Activated CD4-positive, alpha-beta memory T cell treated with anti-CD3 and anti-CD28 coated beads for 36 hours (primary cell): ENCODE measurements around the gene ONECUT3. TPM values are rescaled to one million over a fixed set of nuclear protein-coding genes. Genes with fewer than 3 reads are reported as not detected.
A peak's percentile ranks its signal among the peaks of the same experiment; 100 is the strongest.

ENCODE experiments used
- CTCF ChIA-PET: fragments of 350-600 bp; sonication (Branson Sonifier 250); formaldehyde crosslinking; loops from one replicate; lab custom pipeline; 2021; ENCODE audit warnings: antibody characterized with exemption, inconsistent platforms; lab: Charles Lee
- POLR2A ChIA-PET: fragments of 350-600 bp; sonication (Branson Sonifier 250); formaldehyde crosslinking; loops from one replicate; lab custom pipeline; 2021; ENCODE audit warnings: antibody characterized with exemption; lab: Charles Lee
- DNase-seq: peaks from one replicate; pipeline ENCODE4 v3.0.0-alpha.2; 2020
- H3K27ac Mint-ChIP-seq: one replicate; pipeline ENCODE4 v1.8.0; 2021; ENCODE audit warnings: mixed read lengths
- H3K27me3 Mint-ChIP-seq: one replicate; pipeline ENCODE4 v1.8.0; 2021; ENCODE audit warnings: mixed read lengths
- H3K36me3 Mint-ChIP-seq: one replicate; pipeline ENCODE4 v1.8.0; 2021; ENCODE audit warnings: mixed read lengths
- H3K4me1 Mint-ChIP-seq: one replicate; pipeline ENCODE4 v1.8.0; 2021; ENCODE audit warnings: low read depth, mixed read lengths
- H3K4me3 Mint-ChIP-seq: one replicate; pipeline ENCODE4 v1.8.0; 2021; ENCODE audit warnings: mild to moderate bottlenecking, mixed read lengths
- H3K9me3 Mint-ChIP-seq: one replicate; pipeline ENCODE4 v1.8.0; 2021; ENCODE audit warnings: mixed read lengths
- intact Hi-C: fragments of 100-400 bp; cut with micrococcal nuclease; formaldehyde crosslinking; loops from one replicate; pipeline ENCODE4 v1.15.1; 2023
- total RNA-seq, 2 experiments: library from RNA; stranded (reverse); gene quantifications; one replicate each; pipeline ENCODE4 v1.2.3, GENCODE V29; 2021

ONECUT3 gene
- total RNA-seq, 2 experiments from 2014 or later: not detected

DNA sequence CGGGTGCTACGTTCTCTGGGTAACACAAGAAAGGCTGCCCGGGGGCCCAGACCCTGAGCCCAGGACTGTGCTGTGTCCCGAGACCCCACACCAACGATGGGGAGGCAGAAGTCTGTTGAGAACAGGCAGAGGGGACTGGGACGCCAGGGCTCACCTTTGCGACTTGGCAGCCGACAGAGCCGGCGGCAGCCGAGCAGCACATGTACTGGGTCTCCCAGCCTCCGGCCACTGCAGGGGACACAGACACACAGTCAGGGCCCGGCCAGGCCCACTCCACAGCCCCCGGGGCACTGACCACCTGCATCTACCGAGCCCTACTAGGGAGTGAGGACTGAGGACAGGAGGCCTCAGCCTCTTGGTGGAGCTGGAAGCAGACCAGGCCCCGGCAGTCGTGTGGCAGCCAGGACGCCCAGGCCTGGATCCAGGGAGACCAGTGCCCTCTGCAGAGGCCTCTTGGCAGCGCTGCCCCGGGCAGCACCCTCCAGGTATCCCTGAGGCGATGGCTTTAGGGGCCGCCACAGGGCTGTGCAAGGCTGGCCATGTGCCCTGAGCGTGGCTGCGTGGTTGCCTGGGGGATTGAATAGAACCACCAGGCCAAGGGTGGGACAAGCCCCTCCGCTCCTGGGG lies 64.4 kb downstream of the ONECUT3 start:
- ChIA-PET CTCF (no interaction called here), POLR2A (no interaction called here)
- Mint-ChIP-seq H3K9me3 (no peaks in the 10 kb centered on the region), H3K4me1 (peaks cover 10% of the 10 kb centered on the region), H3K27me3 (no peaks in the 10 kb centered on the region), H3K27ac (no peak overlapping the region), H3K4me3 (no peak overlapping the region), H3K36me3 (peaks cover 19% of the 10 kb centered on the region)
- intact Hi-C loops: no loop called here
- no peak for DNase-seq

DNA sequence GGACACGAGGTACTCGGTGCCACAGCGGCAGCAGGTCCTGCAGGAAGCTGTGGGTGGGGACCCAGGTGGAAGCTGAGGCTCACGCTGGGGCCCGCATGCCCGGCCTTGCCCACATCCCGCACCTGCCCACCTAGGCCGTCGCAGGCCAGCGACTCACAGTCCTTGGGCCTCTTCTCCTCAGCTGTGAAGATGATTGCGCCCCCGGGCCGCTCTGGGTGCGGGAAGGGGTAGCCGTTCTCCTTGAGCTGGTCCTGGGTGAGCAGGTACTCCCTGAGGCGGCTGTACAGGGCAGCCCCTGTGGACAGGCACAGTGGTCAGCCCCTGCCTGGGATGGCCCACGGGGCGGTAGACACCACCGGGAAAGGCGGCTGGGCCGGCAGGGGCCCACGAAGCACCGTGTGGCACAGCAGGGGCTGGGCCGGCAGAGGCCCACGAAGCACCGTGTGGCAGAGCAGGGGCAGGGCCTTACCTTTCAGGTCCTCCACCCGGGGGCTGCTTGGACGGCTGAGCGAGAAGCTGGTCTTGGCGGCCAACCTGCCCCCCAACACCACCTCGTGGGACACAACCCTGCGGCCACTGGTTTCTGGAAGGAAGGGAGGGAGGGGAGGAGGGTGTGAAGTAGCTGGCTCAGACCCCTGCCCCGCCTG lies 65.4 kb downstream of the ONECUT3 start:
- Mint-ChIP-seq H3K27me3 (no peaks in the 10 kb centered on the region), H3K9me3 (no peaks in the 10 kb centered on the region), H3K4me3 (no peak overlapping the region), H3K27ac (no peak overlapping the region), H3K36me3 (peaks cover 21% of the 10 kb centered on the region), H3K4me1 (peaks cover 2% of the 10 kb centered on the region)
- intact Hi-C loops: no loop called here
- ChIA-PET POLR2A (no interaction called here), CTCF (interaction anchor here (0.6 kb wide), 1 partner anchor 33 kb away, joined by 3 read pairs; no protein-coding TSS in a partner anchor)
- no peak for DNase-seq

GRCh38 chr19:1819341-1820255 lies 66.3 kb downstream of the ONECUT3 start:
- H3K27me3 Mint-ChIP-seq: no peaks in the 10 kb centered on the region
- DNase-seq: no peak
- no peak overlapping the region for H3K4me3 Mint-ChIP-seq
- POLR2A ChIA-PET: no interaction called here
- H3K36me3 Mint-ChIP-seq: peaks cover 23% of the 10 kb centered on the region
- CTCF ChIA-PET: no interaction called here
- no peak overlapping the region for H3K27ac Mint-ChIP-seq
- intact Hi-C loops: no loop called here
- no peaks in the 10 kb centered on the region for H3K9me3 Mint-ChIP-seq
- H3K4me1 Mint-ChIP-seq: no peaks in the 10 kb centered on the region

- no peaks in the 10 kb centered on the region for H3K9me3 Mint-ChIP-seq
- DNase-seq: no peak
- no peak overlapping the region for H3K27ac Mint-ChIP-seq
- POLR2A ChIA-PET: no interaction called here
- intact Hi-C loops: no loop called here
- no peak overlapping the region for H3K4me3 Mint-ChIP-seq
- CTCF ChIA-PET: interaction anchor here (0.8 kb wide), 1 partner anchor 16 kb away, joined by 3 read pairs; no protein-coding TSS in a partner anchor
- peaks cover 24% of the 10 kb centered on the region for H3K36me3 Mint-ChIP-seq
- no peaks in the 10 kb centered on the region for H3K4me1 Mint-ChIP-seq
- H3K27me3 Mint-ChIP-seq: no peaks in the 10 kb centered on the region
Measured at GRCh38 chr19:1822210-1822609, 68.9 kb downstream of the ONECUT3 start.

DNA sequence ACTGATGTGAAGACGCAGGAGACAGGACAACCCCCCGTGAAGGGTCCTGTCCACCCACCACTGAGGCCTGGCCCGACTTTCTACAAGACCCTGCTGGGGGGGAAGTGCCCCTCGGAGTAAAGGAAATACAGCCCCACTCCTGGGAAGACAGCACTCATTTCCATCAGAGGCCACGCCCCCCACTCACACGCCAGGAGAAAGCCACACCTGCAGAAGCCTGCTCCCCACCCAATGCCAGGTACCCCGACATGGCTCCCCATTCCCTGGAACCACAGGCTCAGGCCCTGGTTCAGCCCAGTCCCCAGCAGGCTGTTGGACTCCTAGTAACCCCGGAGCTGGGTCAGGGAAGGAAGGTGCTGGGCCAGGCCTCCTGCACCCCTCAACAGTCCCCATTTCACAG lies 69.7 kb downstream of the ONECUT3 start:
- no peaks in the 10 kb centered on the region for H3K27me3 Mint-ChIP-seq
- no peak overlapping the region for H3K4me3 Mint-ChIP-seq
- intact Hi-C loops: no loop called here
- H3K27ac Mint-ChIP-seq: no peak overlapping the region
- POLR2A ChIA-PET: no interaction called here
- peaks cover 23% of the 10 kb centered on the region for H3K36me3 Mint-ChIP-seq
- no peaks in the 10 kb centered on the region for H3K4me1 Mint-ChIP-seq
- no peaks in the 10 kb centered on the region for H3K9me3 Mint-ChIP-seq
- CTCF ChIA-PET: no interaction called here
- no peak for DNase-seq

DNA sequence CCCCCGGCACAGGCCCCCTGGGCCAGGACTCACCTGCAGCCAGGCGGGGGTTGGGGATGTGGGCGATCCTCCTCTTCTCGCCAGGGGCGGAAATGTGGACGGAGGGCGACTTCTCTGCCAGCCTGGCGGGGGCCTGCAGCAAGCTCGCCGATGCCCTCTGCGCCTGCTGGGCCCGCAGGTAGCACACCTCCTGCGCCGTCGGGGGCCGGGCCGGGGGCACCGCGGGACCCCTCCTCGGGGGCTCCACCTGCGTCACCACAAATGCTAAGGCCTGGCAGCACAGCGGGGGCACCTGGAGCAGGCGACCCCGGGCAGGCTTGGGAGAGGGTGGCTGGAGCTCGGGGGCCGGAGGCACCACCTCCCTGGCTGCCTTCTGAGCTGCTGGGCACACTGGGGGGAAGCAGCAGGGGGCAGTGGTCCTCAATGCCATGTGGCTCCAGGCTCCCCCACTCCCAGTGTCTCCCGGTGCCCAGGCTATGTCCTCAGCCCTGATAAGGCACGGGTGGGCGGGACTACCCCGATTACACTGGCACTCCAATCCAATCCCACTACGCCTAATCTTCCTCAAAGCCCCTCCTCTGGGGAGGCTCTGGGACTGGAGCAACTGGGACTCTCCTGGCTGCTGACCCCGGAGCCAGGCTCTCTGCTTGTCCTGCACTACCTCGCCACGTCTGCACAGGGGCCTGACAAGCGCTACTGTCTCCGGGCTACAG lies 70.4 kb downstream of the ONECUT3 start:
- CTCF ChIA-PET: interaction anchor here (0.8 kb wide), 1 partner anchor 14 kb away, joined by 3 read pairs; no protein-coding TSS in a partner anchor
- Mint-ChIP-seq H3K27me3 (no peaks in the 10 kb centered on the region), H3K36me3 (peaks cover 21% of the 10 kb centered on the region), H3K27ac (no peak overlapping the region), H3K9me3 (no peaks in the 10 kb centered on the region), H3K4me1 (no peaks in the 10 kb centered on the region), H3K4me3 (no peak overlapping the region)
- intact Hi-C loops: no loop called here
- no peak for DNase-seq
- POLR2A ChIA-PET: no interaction called here

DNA sequence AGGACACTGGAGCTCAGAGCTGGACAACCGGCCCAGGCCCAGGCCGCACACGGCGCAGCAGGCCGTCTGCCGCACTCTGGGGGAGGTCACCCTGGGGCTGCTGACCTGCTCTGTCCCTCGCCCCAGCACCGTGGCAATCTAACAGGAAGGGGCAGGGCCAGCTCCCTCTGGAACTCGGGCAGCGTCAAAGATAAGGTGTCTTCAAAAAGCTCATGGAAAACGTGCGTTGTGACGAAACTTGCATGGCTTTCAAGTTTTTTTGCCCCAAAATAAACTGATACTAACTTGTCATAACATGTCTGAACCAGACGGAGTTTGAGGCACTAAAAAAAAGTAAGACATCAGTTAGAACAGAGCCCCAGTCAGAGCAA lies 70.9 kb downstream of the ONECUT3 start:
- POLR2A ChIA-PET: no interaction called here
- no peak overlapping the region for H3K27ac Mint-ChIP-seq
- intact Hi-C loops: no loop called here

GRCh38 chr19:1825909-1826556 lies 72.7 kb downstream of the ONECUT3 start:
- peak; percentile 79 for DNase-seq
- H3K4me1 Mint-ChIP-seq: no peaks in the 10 kb centered on the region
- H3K36me3 Mint-ChIP-seq: peaks cover 18% of the 10 kb centered on the region
- H3K4me3 Mint-ChIP-seq: no peak overlapping the region
- no peak overlapping the region for H3K27ac Mint-ChIP-seq
- ChIA-PET CTCF (interaction anchor here (0.6 to 3.5 kb wide), 41 partner anchors 11 to 932 kb away, joined by 3 to 54 read pairs (median 4); partner anchors contain the start of genes ATP8B3 and MBD3), POLR2A (no interaction called here)
- no peaks in the 10 kb centered on the region for H3K9me3 Mint-ChIP-seq
- intact Hi-C loops: no loop called here
- no peaks in the 10 kb centered on the region for H3K27me3 Mint-ChIP-seq

More for the DNA sequence above, 70.9 kb downstream of the ONECUT3 start:
- CTCF ChIA-PET: interaction anchor here (0.8 to 3.5 kb wide), 2 partner anchors 13 to 42 kb away, joined by 3 to 21 read pairs; no protein-coding TSS in a partner anchor
- Mint-ChIP-seq H3K27me3 (no peaks in the 10 kb centered on the region), H3K4me1 (no peaks in the 10 kb centered on the region), H3K9me3 (no peaks in the 10 kb centered on the region), H3K4me3 (no peak overlapping the region), H3K36me3 (peaks cover 21% of the 10 kb centered on the region)
- DNase-seq: no peak

GRCh38 chr19:1826557-1827521 lies 73.5 kb downstream of the ONECUT3 start:
- ChIA-PET CTCF (interaction anchor here (0.6 to 3.5 kb wide), 34 partner anchors 10 to 424 kb away, joined by 3 to 54 read pairs (median 6); partner anchors contain the start of genes ATP8B3 and MBD3), POLR2A (no interaction called here)
- no peaks in the 10 kb centered on the region for H3K27me3 Mint-ChIP-seq
- H3K4me1 Mint-ChIP-seq: no peaks in the 10 kb centered on the region
- no peaks in the 10 kb centered on the region for H3K9me3 Mint-ChIP-seq
- no peak overlapping the region for H3K4me3 Mint-ChIP-seq
- peaks cover 15% of the 10 kb centered on the region for H3K36me3 Mint-ChIP-seq
- intact Hi-C loops: no loop called here
- H3K27ac Mint-ChIP-seq: no peak overlapping the region
- no peak for DNase-seq

- Mint-ChIP-seq H3K36me3 (peaks cover 10% of the 10 kb centered on the region), H3K27ac (no peak overlapping the region), H3K27me3 (no peaks in the 10 kb centered on the region), H3K4me3 (no peak overlapping the region), H3K4me1 (no peaks in the 10 kb centered on the region), H3K9me3 (no peaks in the 10 kb centered on the region)
- no peak for DNase-seq
- intact Hi-C loops: no loop called here
- CTCF ChIA-PET: interaction anchor here (0.6 to 3.5 kb wide), 4 partner anchors 10 to 155 kb away, joined by 3 to 25 read pairs (median 19); no protein-coding TSS in a partner anchor
- POLR2A ChIA-PET: no interaction called here
Measured at GRCh38 chr19:1827566-1828278, 74.4 kb downstream of the ONECUT3 start.
